PC-9 (cell line): ENCODE measurements around the gene ADAMTS10. TPM values are rescaled to one million over a fixed set of nuclear protein-coding genes. Genes with fewer than 3 reads are reported as not detected.

Experiments
- BruUV-seq: library from RNA; stranded (reverse); fragments of 400-500 nt; replicated peaks from 2 replicates; lab custom pipeline; 2021; lab: Mats Ljungman, UMichigan
- CTCF ChIA-PET: fragments of 300-600 bp; sonication (Branson Sonifier 250); formaldehyde crosslinking; loops from one replicate; lab custom pipeline; 2022; ENCODE audit warnings: antibody characterized with exemption; lab: Charles Lee
- POLR2A ChIA-PET: fragments of 300-600 bp; sonication (Branson Sonifier 250); formaldehyde crosslinking; loops from one replicate; lab custom pipeline; 2022; ENCODE audit warnings: antibody characterized with exemption; ENCODE audit not compliant: unreplicated experiment; lab: Charles Lee
- DNase-seq, 2 experiments: peaks; one replicate each; pipeline versions ENCODE4 v3.0.0 to v3.0.0-alpha.2; 2015 to 2022; ENCODE audit warnings: mixed read lengths in 1 of 2
- H2AFZ ChIP-seq: fragments of 200-600 bp; sonication (generic); 2 replicates; pipeline ENCODE4 v1.8.1; 2017; ENCODE audit warnings: antibody characterized with exemption
- H3F3A ChIP-seq: fragments of 200-600 bp; sonication (generic); 2 replicates; pipeline ENCODE4 v1.8.1; 2017; ENCODE audit warnings: antibody characterized with exemption, mild to moderate bottlenecking, low read depth; ENCODE audit not compliant: insufficient read depth
- H3K27ac ChIP-seq: fragments of 200-600 bp; sonication (generic); 2 replicates; pipeline ENCODE4 v1.6.1; 2016; ENCODE audit warnings: mixed run types
- H3K27me3 ChIP-seq: fragments of 200-600 bp; sonication (generic); 2 replicates; pipeline ENCODE4 v1.6.1; 2016; ENCODE audit warnings: low read depth, mixed run types; ENCODE audit not compliant: insufficient read depth
- H3K36me3 ChIP-seq: fragments of 200-600 bp; sonication (generic); 2 replicates; pipeline ENCODE4 v1.6.1; 2016; ENCODE audit warnings: low read depth, mixed run types
- H3K4me1 ChIP-seq: fragments of 200-600 bp; sonication (generic); replicated peaks from 2 replicates; pipeline ENCODE4 v1.6.1; 2016; ENCODE audit warnings: mixed run types; ENCODE audit not compliant: insufficient read depth
- H3K4me2 ChIP-seq: fragments of 200-600 bp; sonication (generic); 2 replicates; pipeline ENCODE4 v1.6.1; 2017; ENCODE audit warnings: mixed run types
- H3K4me3 ChIP-seq: fragments of 200-600 bp; sonication (generic); 2 replicates; pipeline ENCODE4 v1.6.1; 2016; ENCODE audit warnings: mixed run types
- H3K79me2 ChIP-seq: fragments of 200-600 bp; sonication (generic); 2 replicates; pipeline ENCODE4 v1.6.1; 2017; ENCODE audit warnings: low read depth, mixed run types
- H3K9me2 ChIP-seq: fragments of 200-600 bp; sonication (generic); 2 replicates; pipeline ENCODE4 v1.8.1; 2017; ENCODE audit warnings: mild to moderate bottlenecking; ENCODE audit not compliant: insufficient read depth
- H3K9me3 ChIP-seq: fragments of 200-600 bp; sonication (generic); 2 replicates; pipeline ENCODE4 v1.8.1; 2016; ENCODE audit warnings: low read depth; ENCODE audit not compliant: insufficient read depth
- H4K20me1 ChIP-seq: fragments of 200-600 bp; sonication (generic); 2 replicates; pipeline ENCODE4 v1.8.1; 2017; ENCODE audit not compliant: insufficient read depth
- EZH2 ChIP-seq: fragments of 200-600 bp; sonication (generic); IDR thresholded peaks from 2 replicates; pipeline ENCODE4 v1.8.0; 2017; ENCODE audit warnings: antibody characterized with exemption, low read depth
- intact Hi-C: fragments of 100-400 bp; cut with micrococcal nuclease; formaldehyde crosslinking; loops from one replicate; pipeline ENCODE4 v1.10.0; 2022; ENCODE audit not compliant: unreplicated experiment
- total RNA-seq: library from RNA; stranded (reverse); gene quantifications from 2 replicates; pipeline ENCODE4 v1.2.3, GENCODE V29; 2021
- TF ChIP-seq, protein P1 (sequence below): fragments of 200-600 bp; sonication (generic); conservative IDR thresholded peaks from 2 replicates; pipeline ENCODE4 v1.6.1; 2017; ENCODE audit warnings: mixed run types, antibody characterized with exemption, mild to moderate bottlenecking, moderate library complexity

ADAMTS10 gene
- total RNA-seq, 1 experiment from 2014 or later: not detected

DNA sequence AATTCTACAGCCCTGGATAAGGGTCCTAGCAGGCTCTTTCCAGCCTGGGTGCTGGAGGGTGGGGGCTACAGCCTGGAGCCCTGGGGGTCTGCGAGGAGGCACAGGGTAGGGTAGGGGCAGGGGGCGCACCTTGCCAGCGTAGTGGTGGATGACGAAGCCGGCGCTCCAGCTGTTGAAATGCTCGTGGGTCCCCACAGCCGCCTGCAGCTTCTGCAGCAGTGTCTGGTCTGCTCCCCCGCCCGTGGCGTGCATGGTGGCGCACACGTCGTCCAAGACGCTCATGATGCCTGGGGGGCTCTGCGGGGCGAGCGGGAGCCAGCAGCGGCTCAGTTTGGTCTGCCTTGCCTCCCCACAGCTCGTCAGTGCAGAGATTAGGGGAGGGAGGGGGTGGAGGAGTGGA, 66.3 kb downstream of the ADAMTS10 start:
- no peak overlapping the region for H3K4me3 ChIP-seq
- no TSS peak for BruUV-seq
- no peaks in the 10 kb centered on the region for H3K4me1 ChIP-seq
- 0 out of 2 replicates have a peak, but pooled peaks cover 5% of the 10 kb centered on the region for H3F3A ChIP-seq
- DNase-seq: no peak
- H3K79me2 ChIP-seq: no peaks in the 10 kb centered on the region
- ChIA-PET POLR2A (no interaction called here), CTCF (no interaction called here)
- no peaks in the 10 kb centered on the region for H3K27me3 ChIP-seq
- no peak overlapping the region for H2AFZ ChIP-seq
- no peaks in the 10 kb centered on the region for H3K9me2 ChIP-seq
- TF ChIP-seq, protein P1, sequence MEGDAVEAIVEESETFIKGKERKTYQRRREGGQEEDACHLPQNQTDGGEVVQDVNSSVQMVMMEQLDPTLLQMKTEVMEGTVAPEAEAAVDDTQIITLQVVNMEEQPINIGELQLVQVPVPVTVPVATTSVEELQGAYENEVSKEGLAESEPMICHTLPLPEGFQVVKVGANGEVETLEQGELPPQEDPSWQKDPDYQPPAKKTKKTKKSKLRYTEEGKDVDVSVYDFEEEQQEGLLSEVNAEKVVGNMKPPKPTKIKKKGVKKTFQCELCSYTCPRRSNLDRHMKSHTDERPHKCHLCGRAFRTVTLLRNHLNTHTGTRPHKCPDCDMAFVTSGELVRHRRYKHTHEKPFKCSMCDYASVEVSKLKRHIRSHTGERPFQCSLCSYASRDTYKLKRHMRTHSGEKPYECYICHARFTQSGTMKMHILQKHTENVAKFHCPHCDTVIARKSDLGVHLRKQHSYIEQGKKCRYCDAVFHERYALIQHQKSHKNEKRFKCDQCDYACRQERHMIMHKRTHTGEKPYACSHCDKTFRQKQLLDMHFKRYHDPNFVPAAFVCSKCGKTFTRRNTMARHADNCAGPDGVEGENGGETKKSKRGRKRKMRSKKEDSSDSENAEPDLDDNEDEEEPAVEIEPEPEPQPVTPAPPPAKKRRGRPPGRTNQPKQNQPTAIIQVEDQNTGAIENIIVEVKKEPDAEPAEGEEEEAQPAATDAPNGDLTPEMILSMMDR: no peak
- TF ChIP-seq EZH2: no peak
- no peaks in the 10 kb centered on the region for H3K36me3 ChIP-seq
- no peaks in the 10 kb centered on the region for H3K9me3 ChIP-seq
- intact Hi-C loops: no loop called here
- H4K20me1 ChIP-seq: no peaks in the 10 kb centered on the region
- no peak overlapping the region for H3K27ac ChIP-seq
- H3K4me2 ChIP-seq: no peak overlapping the region

GRCh38 chr19:8539621-8540149, 70.8 kb downstream of the ADAMTS10 start:
- Histone ChIP-seq H3K4me1 (no peaks in the 10 kb centered on the region), H3K9me2 (no peaks in the 10 kb centered on the region), H3F3A (no peaks in the 10 kb centered on the region; the same call in 1 of the 2 replicates), H3K36me3 (no peaks in the 10 kb centered on the region), H2AFZ (no peak overlapping the region), H3K4me3 (no peak overlapping the region), H3K79me2 (no peaks in the 10 kb centered on the region), H4K20me1 (no peaks in the 10 kb centered on the region), H3K4me2 (no peak overlapping the region), H3K27me3 (no peaks in the 10 kb centered on the region), H3K9me3 (no peaks in the 10 kb centered on the region), H3K27ac (no peak overlapping the region)
- no peak for TF ChIP-seq EZH2
- TF ChIP-seq, protein P1: no peak
- CTCF ChIA-PET: no interaction called here
- intact Hi-C loops: no loop called here
- DNase-seq: no peak
- POLR2A ChIA-PET: interaction anchor here (0.6 kb wide), 1 partner anchor 13 kb away, joined by 3 read pairs; no protein-coding TSS in a partner anchor
- no TSS peak for BruUV-seq

- BruUV-seq: no TSS peak
- Histone ChIP-seq H3K27me3 (no peaks in the 10 kb centered on the region), H3K36me3 (no peaks in the 10 kb centered on the region), H3K27ac (no peak overlapping the region), H3K9me2 (no peaks in the 10 kb centered on the region), H3K4me3 (no peak overlapping the region), H3K79me2 (no peaks in the 10 kb centered on the region), H4K20me1 (no peaks in the 10 kb centered on the region), H2AFZ (no peak overlapping the region), H3K4me2 (no peak overlapping the region), H3F3A (no peaks in the 10 kb centered on the region; the same call in 1 of the 2 replicates), H3K4me1 (no peaks in the 10 kb centered on the region), H3K9me3 (no peaks in the 10 kb centered on the region)
- ChIA-PET POLR2A (interaction anchor here (0.5 kb wide), 1 partner anchor 529 kb away, joined by 6 read pairs; no protein-coding TSS in a partner anchor), CTCF (no interaction called here)
- no peak for DNase-seq
- intact Hi-C loops: no loop called here
- TF ChIP-seq, protein P1: no peak
- TF ChIP-seq EZH2: no peak
Measured at GRCh38 chr19:8537099-8537498, 73.4 kb downstream of the ADAMTS10 start.
